Panc1 (cell line): ENCODE measurements around the gene SH2D2A. TPM values are rescaled to one million over a fixed set of nuclear protein-coding genes. Genes with fewer than 3 reads are reported as not detected.

Source experiments
- ATAC-seq: fragments of 200-7000 bp; cut with Tn5 transposase; 2 replicates; pipeline ENCODE4 v1.9.1; 2020; ENCODE audit warnings: mild to moderate bottlenecking, moderate library complexity
- BruUV-seq: library from RNA; stranded (reverse); fragments of 400-500 nt; replicated peaks from 2 replicates; lab custom pipeline; 2021; lab: Mats Ljungman, UMichigan
- CTCF ChIA-PET: fragments of 300-600 bp; sonication (Branson Sonifier 250); formaldehyde crosslinking; loops from one replicate; lab custom pipeline; 2022; ENCODE audit warnings: antibody characterized with exemption; lab: Charles Lee
- POLR2A ChIA-PET: fragments of 300-600 bp; sonication (Branson Sonifier 250); formaldehyde crosslinking; loops from one replicate; lab custom pipeline; 2022; ENCODE audit warnings: antibody characterized with exemption; lab: Charles Lee
- DNase-seq: peaks from one replicate; pipeline ENCODE4 v3.0.0-alpha.2; 2010; ENCODE audit warnings: low read depth, low spot score
- H3K27ac ChIP-seq: 2 replicates; pipeline ENCODE4 v1.5.1; 2011; ENCODE audit warnings: mild to moderate bottlenecking, low read length, inconsistent platforms
- H3K27me3 ChIP-seq: fragments of 200-500 bp; sonication (Bioruptor generic); 2 replicates; pipeline ENCODE4 v1.6.0; 2014; ENCODE audit warnings: low read length, inconsistent platforms; ENCODE audit not compliant: control insufficient read depth, insufficient read depth
- H3K36me3 ChIP-seq: fragments of 200-500 bp; sonication (Bioruptor generic); 2 replicates; pipeline ENCODE4 v1.5.1; 2014; ENCODE audit warnings: inconsistent platforms, mild to moderate bottlenecking, low read length, moderate library complexity; ENCODE audit not compliant: control insufficient read depth, insufficient read depth
- H3K4me1 ChIP-seq: 2 replicates; pipeline ENCODE4 v1.5.1; 2011; ENCODE audit warnings: inconsistent platforms, mild to moderate bottlenecking, low read length, moderate library complexity; ENCODE audit not compliant: control insufficient read depth, insufficient read depth
- H3K4me3 ChIP-seq, 2 experiments: 2 replicates each; pipeline ENCODE4 v1.5.1; 2011 to 2012; ENCODE audit warnings: low read depth in 2 of 2, low read length in 2 of 2, mild to moderate bottlenecking in 2 of 2, inconsistent platforms in 1 of 2, moderate library complexity in 1 of 2
- H3K9me3 ChIP-seq: fragments of 200-500 bp; sonication (Bioruptor generic); 2 replicates; pipeline ENCODE4 v1.5.1; 2014; ENCODE audit warnings: low read depth, mild to moderate bottlenecking, inconsistent platforms, low read length, moderate library complexity; ENCODE audit not compliant: control insufficient read depth, insufficient read depth
- POLR2AphosphoS5 ChIP-seq: IDR thresholded peaks from 2 replicates; pipeline ENCODE4 v1.6.1; 2012; ENCODE audit warnings: mild to moderate bottlenecking, low read depth, low read length, moderate library complexity
- SIN3A ChIP-seq: IDR thresholded peaks from 2 replicates; pipeline ENCODE4 v1.6.1; 2012; ENCODE audit warnings: low read depth, mild to moderate bottlenecking, low read length, moderate library complexity, borderline replicate concordance; ENCODE audit not compliant: insufficient read depth
- TCF7L2 ChIP-seq: IDR thresholded peaks from 2 replicates; pipeline ENCODE4 v1.6.1; 2011; ENCODE audit warnings: mild to moderate bottlenecking, low read depth, low read length, inconsistent platforms
- in situ Hi-C: cut with HindIII; loops from 2 replicates; pipeline ENCODE4 v1.10.0; 2016; ENCODE audit warnings: low sequenced_read_pairs, low pct_unique_long_range_greater_than_20kb
- intact Hi-C: fragments of 100-400 bp; cut with micrococcal nuclease; formaldehyde crosslinking; loops from one replicate; pipeline ENCODE4 v1.10.0; 2022; ENCODE audit not compliant: unreplicated experiment
- total RNA-seq: library from RNA; stranded (reverse); gene quantifications from one replicate; pipeline ENCODE4 v1.2.1, GENCODE V29; 2021; ENCODE audit not compliant: unreplicated experiment
- TF ChIP-seq, protein P1 (sequence below): fragments of 450-650 bp; IDR thresholded peaks from 2 replicates; pipeline ENCODE4 v1.5.1; 2017; ENCODE audit warnings: mild to moderate bottlenecking
- TF ChIP-seq, protein P2 (sequence below), 2 experiments: IDR thresholded peaks; 2 replicates each; pipeline ENCODE4 v1.6.1; 2011 to 2012; ENCODE audit warnings: low read depth in 2 of 2, control low read depth in 1 of 2, low read length in 1 of 2, mild to moderate bottlenecking in 1 of 2, moderate library complexity in 1 of 2; ENCODE audit not compliant: insufficient read depth in 1 of 2

The SH2D2A gene
- total RNA-seq, 1 experiment from 2014 or later = 0.69 TPM

DNA sequence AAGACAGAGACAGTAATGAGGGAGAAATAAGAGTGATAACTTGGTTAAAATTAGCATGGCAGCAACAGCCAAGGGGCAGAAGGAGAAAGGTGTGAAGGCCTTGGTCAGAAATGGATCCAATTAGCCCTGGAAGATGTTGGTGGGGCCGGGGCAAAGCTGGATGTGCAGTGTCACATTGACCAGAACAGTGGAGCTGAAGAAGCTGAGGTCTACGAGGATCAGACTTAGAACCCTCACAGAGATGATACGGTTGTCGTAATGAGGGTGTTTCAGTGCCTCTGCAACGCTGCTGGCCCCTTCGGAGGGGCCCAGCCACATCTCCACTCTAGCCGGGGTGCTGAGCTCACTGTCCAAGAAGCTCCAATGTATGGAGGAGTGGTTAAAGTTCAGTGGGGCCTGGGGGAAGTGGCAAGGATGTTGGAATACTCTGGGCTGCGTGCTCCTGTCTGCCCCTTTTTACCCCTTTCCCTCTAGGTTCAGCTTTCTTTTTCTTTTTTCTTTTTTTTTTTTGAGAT lies 14.2 kb downstream of the SH2D2A start:
- TF ChIP-seq POLR2AphosphoS5 = no peak
- TF ChIP-seq, protein P1, sequence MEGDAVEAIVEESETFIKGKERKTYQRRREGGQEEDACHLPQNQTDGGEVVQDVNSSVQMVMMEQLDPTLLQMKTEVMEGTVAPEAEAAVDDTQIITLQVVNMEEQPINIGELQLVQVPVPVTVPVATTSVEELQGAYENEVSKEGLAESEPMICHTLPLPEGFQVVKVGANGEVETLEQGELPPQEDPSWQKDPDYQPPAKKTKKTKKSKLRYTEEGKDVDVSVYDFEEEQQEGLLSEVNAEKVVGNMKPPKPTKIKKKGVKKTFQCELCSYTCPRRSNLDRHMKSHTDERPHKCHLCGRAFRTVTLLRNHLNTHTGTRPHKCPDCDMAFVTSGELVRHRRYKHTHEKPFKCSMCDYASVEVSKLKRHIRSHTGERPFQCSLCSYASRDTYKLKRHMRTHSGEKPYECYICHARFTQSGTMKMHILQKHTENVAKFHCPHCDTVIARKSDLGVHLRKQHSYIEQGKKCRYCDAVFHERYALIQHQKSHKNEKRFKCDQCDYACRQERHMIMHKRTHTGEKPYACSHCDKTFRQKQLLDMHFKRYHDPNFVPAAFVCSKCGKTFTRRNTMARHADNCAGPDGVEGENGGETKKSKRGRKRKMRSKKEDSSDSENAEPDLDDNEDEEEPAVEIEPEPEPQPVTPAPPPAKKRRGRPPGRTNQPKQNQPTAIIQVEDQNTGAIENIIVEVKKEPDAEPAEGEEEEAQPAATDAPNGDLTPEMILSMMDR = no peak
- TF ChIP-seq TCF7L2 = no peak
- TF ChIP-seq SIN3A = no peak
- TF ChIP-seq, protein P2, sequence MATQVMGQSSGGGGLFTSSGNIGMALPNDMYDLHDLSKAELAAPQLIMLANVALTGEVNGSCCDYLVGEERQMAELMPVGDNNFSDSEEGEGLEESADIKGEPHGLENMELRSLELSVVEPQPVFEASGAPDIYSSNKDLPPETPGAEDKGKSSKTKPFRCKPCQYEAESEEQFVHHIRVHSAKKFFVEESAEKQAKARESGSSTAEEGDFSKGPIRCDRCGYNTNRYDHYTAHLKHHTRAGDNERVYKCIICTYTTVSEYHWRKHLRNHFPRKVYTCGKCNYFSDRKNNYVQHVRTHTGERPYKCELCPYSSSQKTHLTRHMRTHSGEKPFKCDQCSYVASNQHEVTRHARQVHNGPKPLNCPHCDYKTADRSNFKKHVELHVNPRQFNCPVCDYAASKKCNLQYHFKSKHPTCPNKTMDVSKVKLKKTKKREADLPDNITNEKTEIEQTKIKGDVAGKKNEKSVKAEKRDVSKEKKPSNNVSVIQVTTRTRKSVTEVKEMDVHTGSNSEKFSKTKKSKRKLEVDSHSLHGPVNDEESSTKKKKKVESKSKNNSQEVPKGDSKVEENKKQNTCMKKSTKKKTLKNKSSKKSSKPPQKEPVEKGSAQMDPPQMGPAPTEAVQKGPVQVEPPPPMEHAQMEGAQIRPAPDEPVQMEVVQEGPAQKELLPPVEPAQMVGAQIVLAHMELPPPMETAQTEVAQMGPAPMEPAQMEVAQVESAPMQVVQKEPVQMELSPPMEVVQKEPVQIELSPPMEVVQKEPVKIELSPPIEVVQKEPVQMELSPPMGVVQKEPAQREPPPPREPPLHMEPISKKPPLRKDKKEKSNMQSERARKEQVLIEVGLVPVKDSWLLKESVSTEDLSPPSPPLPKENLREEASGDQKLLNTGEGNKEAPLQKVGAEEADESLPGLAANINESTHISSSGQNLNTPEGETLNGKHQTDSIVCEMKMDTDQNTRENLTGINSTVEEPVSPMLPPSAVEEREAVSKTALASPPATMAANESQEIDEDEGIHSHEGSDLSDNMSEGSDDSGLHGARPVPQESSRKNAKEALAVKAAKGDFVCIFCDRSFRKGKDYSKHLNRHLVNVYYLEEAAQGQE (IDR thresholded peaks at IDR 0.05; ENCODE audit: insufficient read depth in 1 of 2, low read depth in 2 of 2, low read length in 1 of 2) = no peak
- no TSS peak for BruUV-seq
- Histone ChIP-seq H3K9me3 (no peaks in the 10 kb centered on the region), H3K4me1 (no peaks in the 10 kb centered on the region), H3K36me3 (peaks cover 10% of the 10 kb centered on the region; the same call in 1 of the 2 replicates), H3K27ac (no peak overlapping the region), H3K27me3 (no peaks in the 10 kb centered on the region), H3K4me3 (no peak overlapping the region)
- in situ Hi-C loops = no loop called here
- ATAC-seq (no peak), DNase-seq (no peak)
- POLR2A ChIA-PET = interaction anchor here (0.7 kb wide), 1 partner anchor 209 kb away, joined by 3 read pairs; no protein-coding TSS in a partner anchor
- CTCF ChIA-PET = interaction anchor here (1.2 kb wide), 1 partner anchor 88 kb away, joined by 4 read pairs; no protein-coding TSS in a partner anchor
- intact Hi-C loops = no loop called here

DNA sequence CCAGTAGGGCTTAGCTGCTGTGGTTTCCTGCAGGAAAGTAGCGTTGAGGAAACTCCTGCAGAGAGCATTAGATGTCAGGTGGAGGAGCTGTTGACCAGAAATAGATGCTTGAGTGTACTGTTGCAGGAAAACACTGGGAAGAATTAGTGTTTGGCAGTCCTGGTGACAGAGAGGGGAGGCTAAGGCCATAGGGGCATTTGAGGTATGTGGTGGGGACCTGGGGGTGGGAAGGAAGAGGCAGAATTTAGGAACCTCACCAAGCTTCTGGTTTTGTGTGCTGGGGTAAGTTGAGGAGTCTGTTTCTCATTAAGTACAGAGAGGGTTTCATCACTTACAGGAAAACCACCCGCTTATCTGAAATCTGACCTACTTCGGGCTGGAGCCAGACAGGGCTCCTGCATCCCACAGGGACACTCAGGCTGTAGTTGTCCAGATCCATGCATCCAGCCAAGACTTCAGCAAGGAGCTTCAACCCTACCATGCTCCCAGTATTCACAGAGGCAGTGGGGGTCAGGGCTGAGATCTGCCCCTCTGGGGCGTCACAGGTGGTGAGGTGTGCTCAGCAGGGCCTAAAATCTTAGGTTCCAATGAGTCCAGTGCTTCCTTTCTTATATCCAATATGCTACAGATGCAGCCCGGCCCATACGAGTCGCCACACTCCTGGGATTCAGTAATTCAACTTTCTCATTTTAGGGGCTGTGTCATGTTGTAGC lies 15.1 kb downstream of the SH2D2A start:
- Histone ChIP-seq H3K4me3 (no peak overlapping the region), H3K36me3 (peaks cover 16% of the 10 kb centered on the region; the same call in 1 of the 2 replicates), H3K4me1 (no peaks in the 10 kb centered on the region), H3K27ac (no peak overlapping the region), H3K9me3 (no peaks in the 10 kb centered on the region), H3K27me3 (no peaks in the 10 kb centered on the region)
- ChIA-PET POLR2A (interaction anchor here (1.0 kb wide), 1 partner anchor 55 kb away, joined by 3 read pairs; no protein-coding TSS in a partner anchor), CTCF (interaction anchor here (1.0 to 2.3 kb wide), 3 partner anchors 59 to 112 kb away, joined by 4 to 7 read pairs (median 4); partner anchors contain the start of gene NTRK1)
- no TSS peak for BruUV-seq
- ATAC-seq (no peak), DNase-seq (no peak)
- no peak for TF ChIP-seq TCF7L2
- no peak for TF ChIP-seq POLR2AphosphoS5
- no peak for TF ChIP-seq SIN3A
- TF ChIP-seq, protein P2 (IDR thresholded peaks at IDR 0.05; ENCODE audit: insufficient read depth in 1 of 2, low read depth in 2 of 2, low read length in 1 of 2) = no peak
- TF ChIP-seq, protein P1 = no peak
- intact Hi-C loops = loop anchor here (2.0 kb wide), 1 partner anchor 59 kb away; the partner anchor contains the start of gene NTRK1
- in situ Hi-C loops = no loop called here
